Sigmoid colon (tissue), 7 donors: ENCODE data around the gene DNASE2B. TPM values are rescaled to one million over a fixed set of nuclear protein-coding genes. Genes with fewer than 3 reads are reported as not detected.
A peak's percentile ranks its signal among the peaks of the same experiment; 100 is the strongest.

Experiments
- DNase-seq: peaks from one replicate; pipeline ENCODE4 v3.0.0-alpha.2; 2019
- H3K27ac ChIP-seq, 4 donors: fragments of 200-600 bp; sonication (generic); one replicate each; pipeline ENCODE4 v1.5.1; 2016 to 2019; ENCODE audit warnings: mild to moderate bottlenecking in 1 of 4
- H3K27me3 ChIP-seq, 3 donors: fragments of 200-600 bp; sonication (generic); one replicate each; pipeline ENCODE4 v1.5.1; 2019; ENCODE audit warnings: mild to moderate bottlenecking in 1 of 3
- H3K36me3 ChIP-seq, 4 donors: fragments of 200-600 bp; sonication (generic); one replicate each; pipeline ENCODE4 v1.5.1; 2016 to 2019
- H3K4me1 ChIP-seq, 4 donors: fragments of 200-600 bp; sonication (generic); one replicate each; pipeline ENCODE4 v1.5.1; 2017 to 2019
- H3K4me3 ChIP-seq, 4 donors: fragments of 200-600 bp; sonication (generic); one replicate each; pipeline ENCODE4 v1.5.1; 2017 to 2019; ENCODE audit warnings: mild to moderate bottlenecking in 2 of 4, moderate library complexity in 1 of 4
- H3K9me3 ChIP-seq, 4 donors: fragments of 200-600 bp in 3 of 4; sonication (generic) in 3 of 4; one replicate each; pipeline versions ENCODE4 v1.5.1 to v1.6.1; 2013 to 2019
- EP300 ChIP-seq, 4 donors: sonication (generic); formaldehyde crosslinking; IDR thresholded peaks; one replicate each; pipeline ENCODE4 v1.6.1; 2017; ENCODE audit warnings: antibody characterized with exemption in 4 of 4
- POLR2A ChIP-seq, 2 donors: fragments of 450-650 bp; IDR thresholded peaks; one replicate each; pipeline ENCODE4 v1.6.1; 2016; ENCODE audit warnings: antibody characterized with exemption in 2 of 2, mild to moderate bottlenecking in 2 of 2, moderate library complexity in 2 of 2
- POLR2AphosphoS5 ChIP-seq, 4 donors: sonication (generic); formaldehyde crosslinking; IDR thresholded peaks; one replicate each; pipeline ENCODE4 v1.6.1; 2017; ENCODE audit warnings: antibody characterized with exemption in 4 of 4
- WGBS, 2 donors: extraction: QIAGEN DNeasy Blood & Tissue Kit; methylation state at CpG; one replicate each; pipeline ENCODE4 v1.1.7; 2013; 5-methylcytosine and 5-hydroxymethylcytosine counted together
- intact Hi-C: fragments of 100-400 bp; cut with DNase I; formaldehyde crosslinking; loops from one replicate; pipeline ENCODE4 v1.15.1; 2023
- polyA plus RNA-seq, 3 donors: library from polyadenylated mRNA; stranded (reverse); fragments of 200-250 nt; gene quantifications; one replicate each; pipeline ENCODE4 v1.2.3, GENCODE V29; 2013
- total RNA-seq, 4 donors: library from RNA; depleted of rRNA; stranded (reverse); fragments of >200 nt; gene quantifications; one replicate each; pipeline ENCODE4 v1.1.0, GENCODE V29; 2016
- TF ChIP-seq, protein P1 (sequence below), 4 experiments: fragments of 450-650 bp in 3 of 4; fragments of 200-600 bp in 1 of 4; IDR thresholded peaks; one replicate each; pipeline ENCODE4 v1.5.1; 2016 to 2019; ENCODE audit warnings: antibody characterized with exemption in 4 of 4, mild to moderate bottlenecking in 3 of 4, moderate library complexity in 2 of 4
- donor health status: healthy with polysubstance abuse.
- donor health status: Bipolar disorder and iron deficiency.
- donor health status: healthy.

DNASE2B gene
- total and polyA plus RNA-seq, 7 donors: 0.38 to 0.99 TPM; not detected in 5

- TF ChIP-seq POLR2A (IDR thresholded peaks at IDR 0.05) (no peak), EP300 (IDR thresholded peaks at IDR 0.05) (no peak), POLR2AphosphoS5 (IDR thresholded peaks at IDR 0.05) (no peak)
- TF ChIP-seq, protein P1, sequence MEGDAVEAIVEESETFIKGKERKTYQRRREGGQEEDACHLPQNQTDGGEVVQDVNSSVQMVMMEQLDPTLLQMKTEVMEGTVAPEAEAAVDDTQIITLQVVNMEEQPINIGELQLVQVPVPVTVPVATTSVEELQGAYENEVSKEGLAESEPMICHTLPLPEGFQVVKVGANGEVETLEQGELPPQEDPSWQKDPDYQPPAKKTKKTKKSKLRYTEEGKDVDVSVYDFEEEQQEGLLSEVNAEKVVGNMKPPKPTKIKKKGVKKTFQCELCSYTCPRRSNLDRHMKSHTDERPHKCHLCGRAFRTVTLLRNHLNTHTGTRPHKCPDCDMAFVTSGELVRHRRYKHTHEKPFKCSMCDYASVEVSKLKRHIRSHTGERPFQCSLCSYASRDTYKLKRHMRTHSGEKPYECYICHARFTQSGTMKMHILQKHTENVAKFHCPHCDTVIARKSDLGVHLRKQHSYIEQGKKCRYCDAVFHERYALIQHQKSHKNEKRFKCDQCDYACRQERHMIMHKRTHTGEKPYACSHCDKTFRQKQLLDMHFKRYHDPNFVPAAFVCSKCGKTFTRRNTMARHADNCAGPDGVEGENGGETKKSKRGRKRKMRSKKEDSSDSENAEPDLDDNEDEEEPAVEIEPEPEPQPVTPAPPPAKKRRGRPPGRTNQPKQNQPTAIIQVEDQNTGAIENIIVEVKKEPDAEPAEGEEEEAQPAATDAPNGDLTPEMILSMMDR (IDR thresholded peaks at IDR 0.05): no peak
- WGBS, 2 donors: 88 to 92% methylated on average over 5 of the region's 5 CpGs
- H3K27me3 ChIP-seq: no peaks in the 10 kb centered on the region
Observed at GRCh38 chr1:84363622-84364021, 34.7 kb upstream of the DNASE2B start.

GRCh38 chr1:84365225-84366221 is 32.8 kb upstream of the DNASE2B start:
- intact Hi-C loops: no loop called here
- no peak for DNase-seq
- Histone ChIP-seq H3K36me3 (no peaks in the 10 kb centered on the region), H3K4me1 (peaks cover 0 to 13% (median 4%) of the 10 kb centered on the region in 4 donors), H3K9me3 (no peaks in the 10 kb centered on the region), H3K27me3 (no peaks in the 10 kb centered on the region), H3K4me3 (no peak overlapping the region), H3K27ac (no peak overlapping the region)
- TF ChIP-seq EP300 (IDR thresholded peaks at IDR 0.05) (no peak), POLR2AphosphoS5 (IDR thresholded peaks at IDR 0.05) (peak in 1 of 4 donors; percentile 57)
- 41 to 52% methylated on average over 3 of the region's 3 CpGs for WGBS, 2 donors

More at GRCh38 chr1:84363622-84364021, 34.7 kb upstream of the DNASE2B start:
- Histone ChIP-seq H3K36me3 (no peaks in the 10 kb centered on the region), H3K4me3 (no peak overlapping the region), H3K27ac (no peak overlapping the region), H3K4me1 (peaks cover 0 to 13% (median 4%) of the 10 kb centered on the region in 4 donors), H3K9me3 (no peaks in the 10 kb centered on the region)
- intact Hi-C loops: no loop called here
- DNase-seq: no peak

DNA sequence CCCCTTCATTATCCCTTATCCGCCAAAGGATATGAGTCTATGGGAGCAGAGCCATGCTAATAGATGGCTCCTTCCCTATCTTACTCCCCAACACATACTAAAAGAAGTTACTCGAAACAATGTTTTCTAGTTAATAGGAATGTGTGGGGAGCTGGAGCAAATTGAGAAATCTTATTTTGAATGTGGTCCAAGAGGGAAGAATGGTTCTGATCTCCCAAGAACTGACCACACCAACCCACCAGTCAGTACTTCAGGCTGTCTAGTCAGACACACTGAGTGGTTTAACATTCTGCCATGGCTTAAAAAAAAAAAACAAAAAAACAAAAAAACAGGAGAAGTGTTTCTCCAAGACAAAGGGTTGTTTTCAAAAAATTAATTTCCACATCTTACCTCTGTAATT is 31.5 kb upstream of the DNASE2B start:
- TF ChIP-seq EP300 (IDR thresholded peaks at IDR 0.05) (no peak), POLR2AphosphoS5 (IDR thresholded peaks at IDR 0.05) (no peak), POLR2A (IDR thresholded peaks at IDR 0.05) (no peak)
- TF ChIP-seq, protein P1 (IDR thresholded peaks at IDR 0.05): no peak
- Histone ChIP-seq H3K27ac (no peak overlapping the region), H3K4me3 (no peak overlapping the region), H3K4me1 (peaks cover 0 to 13% (median 4%) of the 10 kb centered on the region in 4 donors), H3K36me3 (no peaks in the 10 kb centered on the region), H3K27me3 (no peaks in the 10 kb centered on the region), H3K9me3 (no peaks in the 10 kb centered on the region)
- WGBS, 2 donors: 95% methylated on average over 2 of the region's 2 CpGs
- no peak for DNase-seq
- intact Hi-C loops: no loop called here

GRCh38 chr1:84367219-84367618 is 31.1 kb upstream of the DNASE2B start:
- 90 to 91% methylated on average over 1 of the region's 1 CpG for WGBS, 2 donors
- no peak overlapping the region for H3K4me3 ChIP-seq
- TF ChIP-seq EP300 (IDR thresholded peaks at IDR 0.05): no peak
- TF ChIP-seq, protein P1 (IDR thresholded peaks at IDR 0.05): no peak
- TF ChIP-seq POLR2AphosphoS5 (IDR thresholded peaks at IDR 0.05): no peak
- no peak for TF ChIP-seq POLR2A (IDR thresholded peaks at IDR 0.05)
- intact Hi-C loops: no loop called here
- H3K36me3 ChIP-seq: no peaks in the 10 kb centered on the region
- H3K4me1 ChIP-seq: peaks cover 0 to 13% (median 4%) of the 10 kb centered on the region in 4 donors
- H3K27ac ChIP-seq: no peak overlapping the region
- no peaks in the 10 kb centered on the region for H3K9me3 ChIP-seq
- H3K27me3 ChIP-seq: no peaks in the 10 kb centered on the region
- DNase-seq: no peak

- Histone ChIP-seq H3K27ac (no peak overlapping the region), H3K27me3 (no peaks in the 10 kb centered on the region), H3K4me3 (no peak overlapping the region), H3K9me3 (no peaks in the 10 kb centered on the region), H3K4me1 (peaks cover 0 to 13% (median 6%) of the 10 kb centered on the region in 4 donors), H3K36me3 (no peaks in the 10 kb centered on the region)
- no peak for DNase-seq
- WGBS, 2 donors: 96 to 98% methylated on average over 5 of the region's 5 CpGs
- no peak for TF ChIP-seq POLR2AphosphoS5 (IDR thresholded peaks at IDR 0.05)
- TF ChIP-seq EP300 (IDR thresholded peaks at IDR 0.05): no peak
- TF ChIP-seq POLR2A (IDR thresholded peaks at IDR 0.05): no peak
- TF ChIP-seq, protein P1 (IDR thresholded peaks at IDR 0.05): no peak
- intact Hi-C loops: no loop called here
Observed at GRCh38 chr1:84368441-84368840, 29.8 kb upstream of the DNASE2B start.
